Measurements from ENCODE around the gene LRSAM1. TPM values are rescaled to one million over a fixed set of nuclear protein-coding genes. Genes with fewer than 3 reads are reported as not detected.

LRSAM1 gene
- total RNA-seq, 3 donors from 2014 or later: 11.7 to 21.3 (median 17.9) TPM

GRCh38 chr9:127428348-127428747 is 23.0 kb upstream of the LRSAM1 start:
- Histone ChIP-seq H3K36me3 (no peaks in the 10 kb centered on the region), H3K27ac (no peak overlapping the region), H3K9me3 (no peaks in the 10 kb centered on the region), H3K27me3 (no peaks in the 10 kb centered on the region), H3K4me1 (peaks cover 8 to 15% of the 10 kb centered on the region in 2 donors), H3K4me3 (no peak overlapping the region)
- intact Hi-C loops (cut with DNase I; ENCODE audit: low total_unique reads): no loop called here
- TF ChIP-seq CTCF (IDR thresholded peaks at IDR 0.05) (no peak), POLR2AphosphoS5 (IDR thresholded peaks at IDR 0.05) (no peak), POLR2A (IDR thresholded peaks at IDR 0.05) (no peak)
- no peak for DNase-seq (ENCODE audit: low spot score in 2 of 2)

GRCh38 chr9:127430415-127430814 is 20.9 kb upstream of the LRSAM1 start:
- no peak overlapping the region for H3K27ac ChIP-seq
- no peaks in the 10 kb centered on the region for H3K27me3 ChIP-seq
- intact Hi-C loops (cut with DNase I; ENCODE audit: low total_unique reads): no loop called here
- no peak overlapping the region for H3K4me3 ChIP-seq
- H3K36me3 ChIP-seq: no peaks in the 10 kb centered on the region
- H3K9me3 ChIP-seq: no peaks in the 10 kb centered on the region
- peaks cover 2 to 7% of the 10 kb centered on the region in 2 donors for H3K4me1 ChIP-seq
- DNase-seq (ENCODE audit: low spot score in 2 of 2): no peak
- TF ChIP-seq POLR2A (IDR thresholded peaks at IDR 0.05) (no peak), CTCF (IDR thresholded peaks at IDR 0.05) (no peak), POLR2AphosphoS5 (IDR thresholded peaks at IDR 0.05) (no peak)

DNA sequence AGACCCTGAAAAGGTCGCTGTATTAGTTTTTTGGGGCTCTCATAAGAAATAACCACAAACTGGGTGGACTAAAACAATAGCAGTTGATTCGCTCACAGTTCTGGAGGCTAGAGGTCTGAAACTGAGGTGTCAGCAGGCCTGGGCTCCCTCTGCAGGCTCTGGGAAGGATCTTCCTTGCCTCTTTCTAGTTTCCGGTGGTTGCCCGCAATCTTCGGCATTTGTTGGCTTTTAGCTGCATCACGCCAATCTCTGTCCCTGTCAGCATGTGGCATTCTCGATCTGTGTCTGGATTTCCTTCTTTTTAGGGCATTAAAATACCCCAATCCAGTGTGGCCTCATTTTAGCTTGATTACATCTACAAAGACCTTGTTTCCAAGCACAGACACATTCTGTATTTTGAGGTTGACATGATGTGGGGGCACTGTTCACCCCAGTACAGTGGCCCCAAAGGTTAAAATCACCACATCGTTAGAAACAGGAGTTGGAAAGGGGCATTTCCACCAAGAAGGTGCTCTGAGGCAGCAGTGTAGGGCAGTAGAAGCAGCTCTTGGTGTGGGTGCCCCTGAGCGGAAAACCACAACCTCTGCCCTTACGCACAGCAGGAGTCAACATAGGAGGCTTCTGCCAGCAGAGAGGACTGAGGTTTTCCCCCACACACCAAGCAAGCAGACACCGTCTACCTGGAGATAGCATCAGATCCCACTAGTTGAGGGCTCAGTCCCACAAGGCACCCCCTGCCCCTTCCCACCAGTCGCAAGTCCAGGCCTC is 13.6 kb upstream of the LRSAM1 start:
- Histone ChIP-seq H3K27ac (no peak overlapping the region), H3K4me1 (no peaks in the 10 kb centered on the region), H3K27me3 (no peaks in the 10 kb centered on the region), H3K4me3 (no peak overlapping the region), H3K9me3 (no peaks in the 10 kb centered on the region), H3K36me3 (peaks cover 15% of the 10 kb centered on the region)
- intact Hi-C loops (cut with DNase I; ENCODE audit: low total_unique reads): no loop called here
- TF ChIP-seq POLR2AphosphoS5 (IDR thresholded peaks at IDR 0.05) (no peak), POLR2A (IDR thresholded peaks at IDR 0.05) (no peak), CTCF (IDR thresholded peaks at IDR 0.05) (no peak)
- DNase-seq (ENCODE audit: low spot score in 2 of 2): no peak

DNA sequence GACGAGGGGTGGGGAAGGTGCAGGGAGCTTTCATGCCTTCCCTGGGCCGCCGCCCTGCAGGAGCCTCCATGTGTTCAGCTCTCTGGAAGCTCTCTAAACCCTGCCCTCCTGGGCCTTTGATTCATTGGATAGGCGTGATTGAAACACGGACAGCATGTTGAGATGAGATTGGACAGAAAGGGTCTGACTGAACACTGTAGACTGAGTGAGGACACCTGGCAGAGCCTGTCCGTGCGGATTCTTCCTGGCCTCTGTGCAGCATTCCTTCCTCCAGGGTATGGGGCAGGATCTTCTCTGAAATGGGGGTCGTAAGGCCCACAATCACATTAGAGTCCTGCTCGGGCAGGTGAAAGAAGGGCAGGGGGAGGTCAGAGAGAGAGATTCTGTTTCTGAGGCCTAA is 12.9 kb upstream of the LRSAM1 start:
- intact Hi-C loops (cut with DNase I; ENCODE audit: low total_unique reads): no loop called here
- peaks cover 15% of the 10 kb centered on the region for H3K36me3 ChIP-seq
- TF ChIP-seq CTCF (IDR thresholded peaks at IDR 0.05) (no peak), POLR2A (IDR thresholded peaks at IDR 0.05) (no peak), POLR2AphosphoS5 (IDR thresholded peaks at IDR 0.05) (no peak)
- no peak overlapping the region for H3K27ac ChIP-seq
- DNase-seq (ENCODE audit: low spot score in 2 of 2): no peak
- no peak overlapping the region for H3K4me3 ChIP-seq
- H3K9me3 ChIP-seq: peaks cover 3 to 5% of the 10 kb centered on the region in 2 donors
- H3K27me3 ChIP-seq: no peaks in the 10 kb centered on the region
- no peaks in the 10 kb centered on the region for H3K4me1 ChIP-seq

- TF ChIP-seq CTCF (IDR thresholded peaks at IDR 0.05): no peak
- Histone ChIP-seq H3K9me3 (peaks cover 3 to 7% of the 10 kb centered on the region in 2 donors), H3K4me1 (no peaks in the 10 kb centered on the region), H3K27ac (peak overlapping the region; percentile 14 to 54), H3K36me3 (peaks cover 12% of the 10 kb centered on the region), H3K4me3 (no peak overlapping the region), H3K27me3 (no peaks in the 10 kb centered on the region)
- intact Hi-C loops (cut with DNase I; ENCODE audit: low total_unique reads): loop anchor here (10.0 kb wide), 1 partner anchor 1530 kb away; no protein-coding TSS in a partner anchor
- DNase-seq (ENCODE audit: low spot score in 2 of 2): no peak
Observed at GRCh38 chr9:127444283-127444920, 6.9 kb upstream of the LRSAM1 start.

All from breast epithelium (tissue), 4 donors.